CD8-positive, alpha-beta memory T cell (primary cell): ENCODE data around the gene AMIGO2. TPM values are rescaled to one million over a fixed set of nuclear protein-coding genes. Genes with fewer than 3 reads are reported as not detected.

Source experiments
- CTCF ChIA-PET: fragments of 350-600 bp; sonication (Branson Sonifier 250); formaldehyde crosslinking; loops from one replicate; lab custom pipeline; 2021; ENCODE audit warnings: antibody characterized with exemption; lab: Charles Lee
- POLR2A ChIA-PET: fragments of 350-600 bp; sonication (Branson Sonifier 250); formaldehyde crosslinking; loops from one replicate; lab custom pipeline; 2021; ENCODE audit warnings: antibody characterized with exemption; lab: Charles Lee
- DNase-seq, 5 donors: peaks; one replicate each; pipeline versions ENCODE4 v3.0.0 to v3.0.0-alpha.2; 2020 to 2022; ENCODE audit warnings: mixed read lengths in 1 of 5
- H3K27ac ChIP-seq: one replicate; pipeline ENCODE4 v1.7.0; 2013; ENCODE audit warnings: low read depth, mild to moderate bottlenecking, low read length, moderate library complexity
- H3K27me3 ChIP-seq: 2 replicates; pipeline ENCODE4 v1.7.0; 2013; ENCODE audit warnings: low read length, mild to moderate bottlenecking; ENCODE audit not compliant: insufficient read depth, poor library complexity, severe bottlenecking
- H3K36me3 ChIP-seq: 2 replicates; pipeline ENCODE4 v1.7.0; 2013; ENCODE audit warnings: mild to moderate bottlenecking, low read length, moderate library complexity; ENCODE audit not compliant: insufficient read depth
- H3K4me1 ChIP-seq: 2 replicates; pipeline ENCODE4 v1.7.0; 2013; ENCODE audit warnings: mild to moderate bottlenecking, low read length, moderate library complexity; ENCODE audit not compliant: insufficient read depth
- H3K4me3 ChIP-seq: 2 replicates; pipeline ENCODE4 v1.7.0; 2013; ENCODE audit warnings: mild to moderate bottlenecking, low read length
- H3K9me3 ChIP-seq: 2 replicates; pipeline ENCODE4 v1.7.0; 2013; ENCODE audit warnings: mild to moderate bottlenecking, low read length
- H3K27ac Mint-ChIP-seq, 8 donors: one replicate each; pipeline ENCODE4 v1.8.0; 2020 to 2021; ENCODE audit warnings: mixed read lengths in 8 of 8, mild to moderate bottlenecking in 6 of 8, inconsistent platforms in 3 of 8, moderate library complexity in 3 of 8
- H3K27me3 Mint-ChIP-seq, 2 donors: one replicate each; pipeline ENCODE4 v1.8.0; 2020 to 2021; ENCODE audit warnings: mixed read lengths in 2 of 2, mild to moderate bottlenecking in 1 of 2, moderate library complexity in 1 of 2
- H3K36me3 Mint-ChIP-seq, 3 donors: one replicate each; pipeline ENCODE4 v1.8.0; 2020 to 2021; ENCODE audit warnings: mixed read lengths in 3 of 3, inconsistent platforms in 1 of 3, mild to moderate bottlenecking in 1 of 3
- H3K4me1 Mint-ChIP-seq, 3 donors: one replicate each; pipeline ENCODE4 v1.8.0; 2020 to 2021; ENCODE audit warnings: mixed read lengths in 3 of 3, inconsistent platforms in 1 of 3, mild to moderate bottlenecking in 1 of 3
- H3K4me3 Mint-ChIP-seq, 7 donors: one replicate each; pipeline ENCODE4 v1.8.0; 2020 to 2021; ENCODE audit warnings: mixed read lengths in 7 of 7, mild to moderate bottlenecking in 6 of 7, moderate library complexity in 4 of 7, inconsistent platforms in 2 of 7
- H3K9me3 Mint-ChIP-seq, 5 donors: one replicate each; pipeline ENCODE4 v1.8.0; 2020 to 2022; ENCODE audit warnings: mixed read lengths in 5 of 5, mild to moderate bottlenecking in 3 of 5, moderate library complexity in 2 of 5, inconsistent platforms in 1 of 5
- polyA plus RNA-seq: library from polyadenylated mRNA; unstranded; fragments of 300-500 nt; fragmentation: Illumina TruSeq; gene quantifications from one replicate; pipeline ENCODE4 v1.2.3, GENCODE V29; 2021
- total RNA-seq, 2 experiments: library from RNA; stranded (reverse); gene quantifications; one replicate each; pipeline ENCODE4 v1.2.3, GENCODE V29; 2021

Gene AMIGO2
- total and polyA plus RNA-seq, 3 experiments from 2014 or later = 16.2 to 23.7 (median 16.6) TPM

DNA sequence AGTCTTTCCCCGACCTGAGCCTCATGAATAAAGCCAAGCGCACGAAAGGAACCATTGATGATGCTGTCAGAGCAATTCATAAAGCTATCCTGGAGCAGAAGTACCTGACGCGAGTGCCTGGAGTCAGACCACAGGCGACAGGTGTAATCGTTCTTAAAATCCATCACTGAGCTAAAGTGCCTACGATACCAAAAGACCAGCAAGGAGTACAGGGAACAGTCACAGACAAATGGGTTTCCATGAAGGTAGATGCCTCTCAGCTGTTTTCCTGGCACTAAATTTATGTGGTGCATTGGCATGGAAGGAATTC is 1.7 kb downstream of the AMIGO2 start:
- ChIA-PET POLR2A (interaction anchor here (0.5 to 3.4 kb wide), 6 partner anchors 115 to 808 kb away, joined by 3 to 45 read pairs (median 11); no protein-coding TSS in a partner anchor), CTCF (interaction anchor here (0.6 to 4.2 kb wide), 10 partner anchors 7 to 319 kb away, joined by 3 to 31 read pairs (median 8); no protein-coding TSS in a partner anchor)
- no peak overlapping the region for H3K27ac ChIP-seq
- Mint-ChIP-seq H3K4me1 (peaks cover 59 to 64% (median 64%) of the 10 kb centered on the region in 3 donors), H3K36me3 (peaks cover 0 to 24% (median 3%) of the 10 kb centered on the region in 3 donors), H3K27me3 (peaks cover 0 to 5% of the 10 kb centered on the region in 2 donors), H3K4me3 (peak overlapping the region; percentile 88 to 97 (median 92)), H3K9me3 (no peaks in the 10 kb centered on the region), H3K27ac (peak overlapping the region in 4 of 8 donors; percentile 65 to 90 (median 72))
- no peaks in the 10 kb centered on the region for H3K36me3 ChIP-seq
- H3K9me3 ChIP-seq = no peaks in the 10 kb centered on the region
- no peak for DNase-seq
- H3K4me3 ChIP-seq = peak overlapping the region; percentile 70
- H3K4me1 ChIP-seq = peaks cover 43% of the 10 kb centered on the region
- H3K27me3 ChIP-seq = no peaks in the 10 kb centered on the region

DNA sequence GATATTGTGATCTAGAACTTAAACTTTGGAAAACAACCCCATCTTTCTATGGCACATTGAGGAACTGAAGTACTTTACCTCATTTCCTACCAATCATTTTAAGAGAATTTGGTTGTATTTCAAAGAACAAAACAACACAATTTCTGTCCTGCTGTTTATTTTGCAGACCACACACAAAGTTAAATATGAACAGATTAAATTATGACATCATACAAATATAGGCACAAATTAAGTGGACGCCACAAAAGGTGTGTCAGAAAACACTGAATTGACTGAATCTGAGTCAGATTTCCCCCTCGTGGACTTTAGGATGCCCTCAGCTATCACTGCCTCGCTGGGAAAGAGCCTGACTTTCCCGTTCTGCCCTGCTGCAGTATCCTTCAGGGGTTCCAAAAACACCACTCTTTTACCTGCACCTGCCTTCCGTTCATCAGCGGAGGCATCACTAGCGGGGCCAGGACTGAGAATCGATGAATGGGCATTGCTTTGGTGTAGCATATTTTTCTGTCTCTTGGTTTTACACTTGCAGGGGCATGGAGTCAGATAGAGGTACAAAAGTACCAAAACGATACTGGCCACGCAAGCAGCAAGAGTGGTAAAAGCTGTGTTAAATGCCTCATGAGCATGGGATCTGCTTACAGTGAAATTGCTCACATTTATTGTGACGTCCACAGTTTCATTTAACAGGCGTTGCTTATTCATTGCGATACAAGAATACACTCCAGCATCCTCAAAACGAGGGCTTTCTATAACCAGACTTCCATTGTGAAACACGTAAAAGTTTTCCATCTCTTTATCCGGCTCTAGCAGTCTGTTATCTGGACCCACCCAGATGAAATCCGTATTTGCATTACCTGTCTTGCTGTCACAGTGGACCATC is 2.3 kb downstream of the AMIGO2 start:
- no peaks in the 10 kb centered on the region for H3K36me3 ChIP-seq
- Mint-ChIP-seq H3K27me3 (peaks cover 0 to 5% of the 10 kb centered on the region in 2 donors), H3K4me3 (peak overlapping the region; percentile 88 to 97 (median 92)), H3K27ac (peak overlapping the region in 4 of 8 donors; percentile 65 to 90 (median 72)), H3K9me3 (no peaks in the 10 kb centered on the region), H3K36me3 (peaks cover 0 to 24% (median 3%) of the 10 kb centered on the region in 3 donors), H3K4me1 (peaks cover 53 to 58% (median 58%) of the 10 kb centered on the region in 3 donors)
- ChIA-PET CTCF (interaction anchor here (1.7 to 4.2 kb wide), 4 partner anchors 9 to 320 kb away, joined by 4 to 31 read pairs (median 10); no protein-coding TSS in a partner anchor), POLR2A (interaction anchor here (0.5 to 3.2 kb wide), 4 partner anchors 11 to 807 kb away, joined by 3 to 26 read pairs (median 3); no protein-coding TSS in a partner anchor)
- H3K9me3 ChIP-seq = no peaks in the 10 kb centered on the region
- H3K4me3 ChIP-seq = no peak overlapping the region
- H3K27ac ChIP-seq = no peak overlapping the region
- H3K4me1 ChIP-seq = peaks cover 39% of the 10 kb centered on the region
- DNase-seq = no peak
- no peaks in the 10 kb centered on the region for H3K27me3 ChIP-seq

DNA sequence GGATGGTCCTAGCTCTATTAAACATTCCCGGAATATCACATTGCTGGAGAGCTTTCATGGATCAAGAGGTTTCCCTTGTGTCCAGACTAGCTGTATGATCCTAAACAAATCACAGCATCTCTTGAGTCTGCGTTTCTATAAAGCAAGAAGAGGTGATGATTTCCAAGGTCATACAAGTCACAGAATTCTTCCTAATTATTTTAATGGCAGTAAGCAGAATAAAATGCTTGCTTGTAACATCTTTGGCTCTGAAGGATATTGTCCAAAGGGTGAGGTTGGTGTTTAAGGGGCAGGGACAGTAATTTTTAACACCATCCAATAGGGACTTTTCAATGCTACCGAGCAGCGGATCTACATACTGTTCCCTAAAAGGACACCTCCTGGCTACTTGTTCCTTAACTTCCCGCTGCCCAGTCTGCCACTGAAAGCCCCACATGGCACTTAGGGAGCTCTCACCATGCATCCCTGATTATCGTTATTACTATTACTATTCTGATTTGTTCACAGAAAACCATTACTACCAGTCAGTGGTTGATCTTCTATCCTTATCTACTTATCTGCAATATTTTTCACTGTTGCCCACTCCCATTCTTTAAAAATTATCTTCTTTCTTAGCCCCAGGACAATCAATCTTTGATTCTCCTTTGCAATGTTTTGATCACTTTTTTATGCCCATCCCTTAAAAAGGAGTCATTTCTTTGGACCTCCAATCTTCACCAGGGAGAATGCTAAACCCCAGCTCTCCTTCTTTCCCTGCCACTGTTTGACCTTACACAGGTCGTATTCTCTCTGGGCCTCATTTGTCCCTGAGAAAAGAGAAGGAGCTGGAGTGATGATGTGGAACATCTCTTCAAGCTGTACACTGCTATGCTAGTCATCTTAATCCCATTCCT is 4.3 kb downstream of the AMIGO2 start:
- DNase-seq = no peak
- Histone ChIP-seq H3K4me3 (no peak overlapping the region), H3K9me3 (no peaks in the 10 kb centered on the region), H3K4me1 (peaks cover 25% of the 10 kb centered on the region), H3K27me3 (no peaks in the 10 kb centered on the region), H3K36me3 (no peaks in the 10 kb centered on the region), H3K27ac (no peak overlapping the region)
- CTCF ChIA-PET = interaction anchor here (1.3 to 1.6 kb wide), 3 partner anchors 9 to 119 kb away, joined by 3 to 5 read pairs (median 5); no protein-coding TSS in a partner anchor
- Mint-ChIP-seq H3K9me3 (no peaks in the 10 kb centered on the region), H3K27me3 (peaks cover 0 to 2% of the 10 kb centered on the region in 2 donors), H3K4me1 (peaks cover 35 to 42% (median 40%) of the 10 kb centered on the region in 3 donors), H3K4me3 (peak overlapping the region in 1 of 7 donors; percentile 21), H3K36me3 (peaks cover 0 to 21% (median 3%) of the 10 kb centered on the region in 3 donors), H3K27ac (peak overlapping the region in 3 of 8 donors; percentile 1 to 69 (median 13))
- POLR2A ChIA-PET = no interaction called here

DNA sequence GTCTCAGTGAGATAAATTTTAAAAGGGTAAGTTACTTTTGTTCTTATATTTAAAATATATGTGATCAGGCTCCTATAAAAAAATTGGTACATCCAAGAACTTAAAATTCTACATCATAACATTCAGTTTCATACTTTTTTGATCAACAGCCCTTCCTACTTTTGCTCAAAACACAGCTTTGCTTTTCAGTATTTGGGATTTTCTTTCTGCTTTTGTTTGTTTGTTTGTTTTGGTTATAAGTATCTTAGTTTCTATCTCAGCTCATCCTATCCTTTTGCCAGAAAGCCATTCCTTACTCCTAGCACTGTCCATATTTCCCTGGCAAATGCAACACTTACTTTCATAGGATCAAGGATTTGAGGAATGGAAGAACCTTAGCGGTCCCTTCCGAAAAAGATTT is 5.0 kb downstream of the AMIGO2 start:
- no peak overlapping the region for H3K27ac ChIP-seq
- Mint-ChIP-seq H3K4me1 (peaks cover 33 to 40% (median 40%) of the 10 kb centered on the region in 3 donors), H3K36me3 (peaks cover 0 to 15% (median 3%) of the 10 kb centered on the region in 3 donors), H3K9me3 (no peaks in the 10 kb centered on the region), H3K4me3 (no peak overlapping the region), H3K27me3 (no peaks in the 10 kb centered on the region), H3K27ac (peak overlapping the region in 1 of 8 donors; percentile 49)
- CTCF ChIA-PET = interaction anchor here (0.7 to 5.8 kb wide), 5 partner anchors 10 to 322 kb away, joined by 3 to 38 read pairs (median 5); no protein-coding TSS in a partner anchor
- POLR2A ChIA-PET = no interaction called here
- no peaks in the 10 kb centered on the region for H3K36me3 ChIP-seq
- DNase-seq = no peak
- H3K4me1 ChIP-seq = peaks cover 25% of the 10 kb centered on the region
- no peak overlapping the region for H3K4me3 ChIP-seq
- no peaks in the 10 kb centered on the region for H3K27me3 ChIP-seq
- H3K9me3 ChIP-seq = no peaks in the 10 kb centered on the region

DNA sequence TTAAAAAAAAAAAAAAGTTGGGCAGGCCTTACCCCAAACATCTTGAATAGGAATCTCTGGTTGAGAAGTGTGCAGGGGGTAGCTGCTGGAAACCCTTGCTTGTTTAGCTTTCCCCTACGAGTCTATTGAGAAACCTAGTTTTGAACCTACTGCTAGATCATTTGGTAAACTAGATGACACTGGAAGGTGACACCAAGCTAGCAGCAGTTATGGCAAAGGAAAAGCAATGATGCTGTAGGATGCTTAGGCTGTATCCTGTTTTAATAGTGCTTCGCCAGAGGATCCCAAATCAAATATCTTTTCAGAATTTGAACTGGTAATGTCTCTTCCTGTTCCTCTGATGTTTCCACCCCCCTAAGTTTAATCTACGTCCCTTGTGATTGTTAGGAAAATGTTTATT is 5.8 kb downstream of the AMIGO2 start:
- no peak overlapping the region for H3K4me3 ChIP-seq
- Mint-ChIP-seq H3K27ac (no peak overlapping the region), H3K9me3 (no peaks in the 10 kb centered on the region), H3K36me3 (peaks cover 0 to 10% (median 3%) of the 10 kb centered on the region in 3 donors), H3K4me3 (no peak overlapping the region), H3K4me1 (peaks cover 28 to 36% (median 36%) of the 10 kb centered on the region in 3 donors), H3K27me3 (no peaks in the 10 kb centered on the region)
- H3K36me3 ChIP-seq = no peaks in the 10 kb centered on the region
- no peak for DNase-seq
- ChIA-PET CTCF (interaction anchor here (0.7 to 5.8 kb wide), 3 partner anchors 120 to 323 kb away, joined by 4 to 38 read pairs (median 5); no protein-coding TSS in a partner anchor), POLR2A (interaction anchor here (0.7 kb wide), 1 partner anchor 68 kb away, joined by 3 read pairs; no protein-coding TSS in a partner anchor)
- H3K9me3 ChIP-seq = no peaks in the 10 kb centered on the region
- H3K27ac ChIP-seq = no peak overlapping the region
- peaks cover 25% of the 10 kb centered on the region for H3K4me1 ChIP-seq
- no peaks in the 10 kb centered on the region for H3K27me3 ChIP-seq

DNA sequence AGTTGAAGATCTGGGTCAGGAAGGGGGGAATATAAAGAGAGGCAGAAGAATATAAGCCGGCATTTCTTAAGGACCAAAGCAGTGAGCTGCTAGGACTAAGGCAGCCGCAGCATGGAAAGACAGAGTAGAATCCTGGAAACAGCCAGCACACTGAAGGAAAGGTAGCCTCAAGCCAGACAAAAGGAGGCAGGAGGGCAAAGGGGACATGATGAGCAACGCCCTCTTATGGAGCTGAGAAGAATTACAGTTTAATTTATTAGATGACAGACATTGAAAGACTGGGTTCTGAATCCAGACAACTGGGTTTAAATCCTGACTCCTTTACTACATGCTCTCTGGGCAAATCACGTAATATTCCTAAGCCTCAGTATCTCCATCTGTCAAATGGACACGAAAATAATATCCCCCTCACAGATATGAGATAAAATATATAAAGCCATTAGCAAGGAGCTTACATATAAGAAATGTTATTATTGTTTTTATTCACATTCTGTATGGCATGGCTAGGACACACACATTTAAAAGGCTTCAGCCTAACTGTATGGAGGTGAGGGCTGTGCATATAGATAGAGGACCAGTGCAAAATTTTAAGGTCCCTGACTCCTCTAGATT is 8.4 kb downstream of the AMIGO2 start:
- Histone ChIP-seq H3K27ac (no peak overlapping the region), H3K36me3 (no peaks in the 10 kb centered on the region), H3K9me3 (no peaks in the 10 kb centered on the region), H3K4me3 (no peak overlapping the region), H3K27me3 (no peaks in the 10 kb centered on the region), H3K4me1 (peaks cover under 1% of the 10 kb centered on the region)
- Mint-ChIP-seq H3K4me3 (no peak overlapping the region), H3K27me3 (no peaks in the 10 kb centered on the region), H3K27ac (peak overlapping the region in 1 of 8 donors; percentile 53), H3K9me3 (no peaks in the 10 kb centered on the region), H3K4me1 (peaks cover 5 to 10% (median 10%) of the 10 kb centered on the region in 3 donors), H3K36me3 (peaks cover 0 to 1% (median 0%) of the 10 kb centered on the region in 3 donors)
- ChIA-PET POLR2A (interaction anchor here (0.6 to 1.3 kb wide), 4 partner anchors 121 to 1669 kb away, joined by 3 to 6 read pairs (median 6); no protein-coding TSS in a partner anchor), CTCF (interaction anchor here (0.5 to 5.8 kb wide), 15 partner anchors 8 to 355 kb away, joined by 3 to 38 read pairs (median 4); partner anchors contain the start of genes AMIGO2 and PCED1B)
- DNase-seq = peak in 1 of 5 donors; percentile 31

DNA sequence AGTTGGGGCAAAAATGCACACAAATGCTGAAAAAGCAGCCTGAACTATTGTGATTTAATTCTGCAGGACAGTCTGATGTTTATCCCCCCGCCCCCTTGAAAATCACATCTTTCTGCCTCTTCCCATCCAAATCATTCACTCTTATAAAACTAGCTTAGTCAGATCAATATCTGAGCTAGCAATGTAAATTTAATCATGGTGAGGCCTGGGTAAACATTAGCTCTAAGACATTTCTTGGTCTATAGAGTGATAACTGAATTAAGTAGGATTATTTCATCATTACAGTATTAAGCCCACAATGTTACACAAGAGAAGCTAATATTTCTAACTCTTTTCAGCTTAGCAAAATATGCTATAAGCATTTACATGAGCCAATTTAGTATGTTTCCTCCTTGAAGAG is 9.4 kb downstream of the AMIGO2 start:
- H3K36me3 Mint-ChIP-seq = no peaks in the 10 kb centered on the region
- H3K27me3 Mint-ChIP-seq = no peaks in the 10 kb centered on the region
- POLR2A ChIA-PET = interaction anchor here (0.7 to 1.3 kb wide), 2 partner anchors 9 to 302 kb away, joined by 4 read pairs; partner anchors contain the start of gene PCED1B
- no peak overlapping the region for H3K27ac Mint-ChIP-seq
- no peak for DNase-seq
- no peak overlapping the region for H3K4me3 ChIP-seq
- CTCF ChIA-PET = interaction anchor here (0.7 to 5.8 kb wide), 11 partner anchors 9 to 356 kb away, joined by 3 to 38 read pairs (median 10); partner anchors contain the start of genes AMIGO2 and PCED1B
- H3K4me1 ChIP-seq = no peaks in the 10 kb centered on the region
- H3K4me1 Mint-ChIP-seq = peaks cover 0 to 4% (median 0%) of the 10 kb centered on the region in 3 donors
- no peaks in the 10 kb centered on the region for H3K9me3 Mint-ChIP-seq
- H3K9me3 ChIP-seq = no peaks in the 10 kb centered on the region
- no peak overlapping the region for H3K27ac ChIP-seq
- H3K4me3 Mint-ChIP-seq = no peak overlapping the region
- H3K27me3 ChIP-seq = no peaks in the 10 kb centered on the region
- no peaks in the 10 kb centered on the region for H3K36me3 ChIP-seq
